ENCODE results near the gene RHOD.

GRCh38 chr11:67062526-67063373 lies 6.1 kb downstream of the RHOD start:
- TF ChIP-seq REST (IDR thresholded peaks at IDR 0.05; ENCODE audit: low read depth) (no peak), NFIC (IDR thresholded peaks at IDR 0.05) (peak; percentile 79), TAF1 (IDR thresholded peaks at IDR 0.05; ENCODE audit: low read depth) (no peak), MAX (IDR thresholded peaks at IDR 0.05) (no peak), YY1 (IDR thresholded peaks at IDR 0.05; ENCODE audit: low read depth) (no peak), EP300 (IDR thresholded peaks at IDR 0.05; ENCODE audit: borderline replicate concordance) (peak; percentile 88), CEBPB (IDR thresholded peaks at IDR 0.05) (no peak), RAD21 (IDR thresholded peaks at IDR 0.05; ENCODE audit: low read depth) (no peak), TEAD4 (IDR thresholded peaks at IDR 0.05) (peak; percentile 73), USF1 (IDR thresholded peaks at IDR 0.05) (peak; percentile 16; the same call in 1 of the 2 replicates), FOXM1 (IDR thresholded peaks at IDR 0.05; ENCODE audit: borderline replicate concordance, low read depth) (peak; percentile 42; the same call in 1 of the 2 replicates), CREB1 (IDR thresholded peaks at IDR 0.05; ENCODE audit: low read depth) (no peak), EGR1 (IDR thresholded peaks at IDR 0.05) (no peak)
